Activated CD8-positive, alpha-beta memory T cell treated with anti-CD3 and anti-CD28 coated beads for 24 hours (primary cell): ENCODE data around the gene KCNF1.

Experiments used
- DNase-seq: peaks from one replicate; pipeline ENCODE4 v3.0.0-alpha.2; 2020

The KCNF1 gene

GRCh38 chr2:10905006-10905861, 6.5 kb upstream of the KCNF1 start:
- DNase-seq: no peak

DNA sequence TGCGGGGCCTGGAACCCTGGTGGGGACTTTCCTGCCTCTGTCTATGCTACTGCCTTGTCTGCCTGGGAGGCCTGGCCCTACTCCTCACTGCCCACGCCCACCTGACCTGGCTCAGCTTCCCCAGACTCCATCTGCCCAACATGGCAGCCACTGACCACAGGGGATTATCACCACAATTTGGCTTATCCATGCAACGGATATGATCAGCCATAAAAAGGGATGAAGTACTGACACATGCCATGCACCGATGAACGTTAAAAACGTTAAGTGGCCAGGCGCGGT, 5.9 kb upstream of the KCNF1 start:
- no peak for DNase-seq

- no peak for DNase-seq
Measured at GRCh38 chr2:10906926-10907625, 4.7 kb upstream of the KCNF1 start.

GRCh38 chr2:10908195-10908594, 3.5 kb upstream of the KCNF1 start:
- no peak for DNase-seq

DNA sequence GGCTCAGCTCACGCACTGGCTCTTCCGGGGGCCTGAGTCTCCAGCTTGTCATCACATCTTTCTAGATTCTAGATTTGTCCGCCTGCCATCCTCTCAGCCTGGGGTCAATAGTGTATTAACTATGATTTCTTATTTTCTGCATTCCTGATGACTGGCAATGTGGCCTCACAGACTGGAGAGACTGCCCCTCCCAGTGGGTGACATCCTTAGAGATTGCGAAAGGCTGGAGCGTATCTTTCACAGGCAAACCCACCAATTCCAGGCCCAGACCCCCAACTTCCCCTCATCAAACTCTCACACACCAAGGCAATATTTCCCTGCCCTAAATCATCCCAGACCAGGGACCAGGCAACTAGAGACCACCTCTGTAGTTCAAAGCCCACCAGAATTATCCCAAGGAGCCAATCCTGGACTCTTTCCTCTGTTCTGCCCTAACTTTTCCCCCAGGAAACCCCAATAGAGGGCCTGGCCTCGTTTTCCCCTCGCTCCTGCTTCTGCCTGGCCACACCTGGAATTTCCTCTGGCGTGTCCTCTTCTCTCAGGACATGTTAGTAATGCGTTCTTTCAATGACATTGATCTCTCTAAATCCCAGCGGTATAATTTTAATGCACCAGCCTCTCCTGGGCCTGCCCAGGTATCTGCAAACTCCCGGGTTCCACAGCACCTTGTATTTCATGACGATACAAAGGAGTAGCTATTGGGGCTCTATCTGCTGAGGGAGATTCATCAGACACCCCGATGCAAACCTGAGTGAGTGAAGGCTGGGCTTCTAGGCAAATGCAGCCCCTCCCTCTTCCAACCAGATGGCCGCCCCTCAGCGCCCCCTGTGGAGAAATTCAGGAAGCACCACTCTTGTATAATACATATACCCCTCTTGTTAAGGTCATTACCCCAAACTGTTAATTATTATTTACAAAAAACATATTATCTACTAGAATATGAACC, 2.4 kb upstream of the KCNF1 start:
- DNase-seq: no peak

- DNase-seq: no peak
Measured at GRCh38 chr2:10909996-10910341, 1.8 kb upstream of the KCNF1 start.

DNA sequence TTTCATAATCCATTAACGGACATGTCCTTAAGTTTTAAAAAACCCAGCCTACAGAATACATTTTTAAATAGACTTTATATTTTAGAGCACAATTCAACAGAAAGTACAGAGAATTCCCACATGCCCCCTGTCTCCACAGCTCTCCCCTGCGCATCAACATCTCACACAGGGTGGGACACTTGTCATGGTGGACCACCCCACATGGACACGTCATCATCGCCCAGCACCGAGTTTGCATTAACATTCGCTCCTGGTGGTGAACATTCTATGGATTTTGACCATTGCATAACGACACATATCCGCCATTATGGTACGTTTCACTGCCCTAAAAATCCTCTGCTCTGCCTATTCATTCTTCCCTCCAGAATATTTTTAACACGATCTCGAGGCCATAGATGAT, 1.1 kb upstream of the KCNF1 start:
- DNase-seq: no peak

DNA sequence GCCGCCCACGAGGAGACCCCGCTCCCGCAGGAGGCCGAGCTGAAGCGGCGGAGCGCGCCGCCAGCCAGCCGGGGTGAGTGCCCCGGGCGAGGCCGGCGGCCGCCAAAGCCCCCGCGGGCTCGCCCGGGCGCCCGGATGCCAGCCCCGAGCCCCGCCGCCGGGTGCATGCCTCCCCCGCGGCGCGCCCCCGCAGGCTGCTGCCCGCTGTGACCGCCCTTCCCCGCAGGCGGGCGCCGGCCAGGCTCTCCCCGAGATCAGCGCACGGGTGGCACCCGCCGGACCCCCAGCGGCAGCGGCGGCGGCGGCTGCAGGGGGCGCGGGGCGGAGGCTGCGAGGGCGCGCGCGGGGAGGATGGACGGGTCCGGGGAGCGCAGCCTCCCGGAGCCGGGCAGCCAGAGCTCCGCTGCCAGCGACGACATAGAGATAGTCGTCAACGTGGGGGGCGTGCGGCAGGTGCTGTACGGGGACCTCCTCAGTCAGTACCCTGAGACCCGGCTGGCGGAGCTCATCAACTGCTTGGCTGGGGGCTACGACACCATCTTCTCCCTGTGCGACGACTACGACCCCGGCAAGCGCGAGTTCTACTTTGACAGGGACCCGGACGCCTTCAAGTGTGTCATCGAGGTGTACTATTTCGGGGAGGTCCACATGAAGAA, 470 bp downstream of the KCNF1 start:
- no peak for DNase-seq

DNA sequence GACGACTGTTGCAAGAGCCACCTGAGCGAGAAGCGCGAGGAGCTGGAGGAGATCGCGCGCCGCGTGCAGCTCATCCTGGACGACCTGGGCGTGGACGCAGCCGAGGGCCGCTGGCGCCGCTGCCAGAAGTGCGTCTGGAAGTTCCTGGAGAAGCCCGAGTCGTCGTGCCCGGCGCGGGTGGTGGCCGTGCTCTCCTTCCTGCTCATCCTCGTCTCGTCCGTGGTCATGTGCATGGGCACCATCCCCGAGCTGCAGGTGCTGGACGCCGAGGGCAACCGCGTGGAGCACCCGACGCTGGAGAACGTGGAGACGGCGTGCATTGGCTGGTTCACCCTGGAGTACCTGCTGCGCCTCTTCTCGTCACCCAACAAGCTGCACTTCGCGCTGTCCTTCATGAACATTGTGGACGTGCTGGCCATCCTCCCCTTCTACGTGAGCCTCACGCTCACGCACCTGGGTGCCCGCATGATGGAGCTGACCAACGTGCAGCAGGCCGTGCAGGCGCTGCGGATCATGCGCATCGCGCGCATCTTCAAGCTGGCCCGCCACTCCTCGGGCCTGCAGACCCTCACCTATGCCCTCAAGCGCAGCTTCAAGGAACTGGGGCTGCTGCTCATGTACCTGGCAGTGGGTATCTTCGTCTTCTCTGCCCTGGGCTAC, 1.2 kb downstream of the KCNF1 start:
- DNase-seq: no peak

DNA sequence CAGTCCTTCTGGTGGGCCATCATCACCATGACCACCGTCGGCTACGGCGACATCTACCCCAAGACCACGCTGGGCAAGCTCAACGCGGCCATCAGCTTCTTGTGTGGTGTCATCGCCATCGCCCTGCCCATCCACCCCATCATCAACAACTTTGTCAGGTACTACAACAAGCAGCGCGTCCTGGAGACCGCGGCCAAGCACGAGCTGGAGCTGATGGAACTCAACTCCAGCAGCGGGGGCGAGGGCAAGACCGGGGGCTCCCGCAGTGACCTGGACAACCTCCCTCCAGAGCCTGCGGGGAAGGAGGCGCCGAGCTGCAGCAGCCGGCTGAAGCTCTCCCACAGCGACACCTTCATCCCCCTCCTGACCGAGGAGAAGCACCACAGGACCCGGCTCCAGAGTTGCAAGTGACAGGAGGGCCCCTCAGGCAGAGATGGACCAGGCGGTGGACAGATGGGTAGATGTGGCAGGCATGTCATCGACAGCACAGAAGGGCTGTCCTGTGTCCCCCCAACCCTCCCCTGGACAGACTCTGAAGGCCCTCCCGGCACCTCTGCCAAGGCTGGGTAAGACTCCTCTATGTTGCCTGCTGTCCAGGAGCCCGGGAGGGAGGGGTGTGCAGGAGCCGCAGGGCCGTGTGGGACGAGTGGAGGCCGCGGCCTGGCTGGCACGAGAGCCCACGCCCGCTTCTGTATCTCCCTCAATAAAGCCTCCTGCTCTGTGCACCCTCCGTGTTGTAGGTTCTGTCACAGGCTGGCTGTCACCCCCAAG, 2.0 kb downstream of the KCNF1 start:
- DNase-seq: no peak

- DNase-seq: no peak
Measured at GRCh38 chr2:10914272-10914693, 2.5 kb downstream of the KCNF1 start.

- no peak for DNase-seq
Measured at GRCh38 chr2:10915236-10915635, 3.5 kb downstream of the KCNF1 start.

DNA sequence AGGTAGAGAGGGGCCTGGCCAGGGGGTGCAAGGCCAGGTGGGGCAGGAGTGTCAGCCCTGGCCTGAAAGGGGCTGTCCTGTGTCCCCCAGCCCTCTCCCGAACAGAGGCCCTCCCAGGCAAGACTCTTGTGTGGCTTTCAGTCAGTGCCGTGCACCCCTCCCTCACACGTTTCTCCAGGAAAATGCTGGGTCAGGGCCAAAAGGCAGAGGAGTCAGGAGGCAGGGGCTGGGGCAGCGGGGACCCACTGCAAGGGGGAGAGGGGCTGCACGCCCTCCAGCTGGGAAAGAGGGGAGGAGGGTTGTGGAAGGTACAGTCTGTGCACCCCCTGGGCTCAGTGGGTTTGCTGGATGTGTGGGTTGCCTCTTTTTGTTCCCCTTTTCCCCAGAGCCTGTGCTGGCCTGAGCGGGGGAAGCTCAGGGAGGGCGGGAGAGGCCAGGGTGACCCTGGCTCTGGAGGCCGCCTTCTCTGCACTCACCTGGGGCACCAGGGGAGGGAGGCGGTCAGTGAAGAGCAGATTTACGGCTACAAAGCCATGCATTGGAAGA, 4.1 kb downstream of the KCNF1 start:
- no peak for DNase-seq

GRCh38 chr2:10916953-10917352, 5.2 kb downstream of the KCNF1 start:
- DNase-seq: no peak

DNA sequence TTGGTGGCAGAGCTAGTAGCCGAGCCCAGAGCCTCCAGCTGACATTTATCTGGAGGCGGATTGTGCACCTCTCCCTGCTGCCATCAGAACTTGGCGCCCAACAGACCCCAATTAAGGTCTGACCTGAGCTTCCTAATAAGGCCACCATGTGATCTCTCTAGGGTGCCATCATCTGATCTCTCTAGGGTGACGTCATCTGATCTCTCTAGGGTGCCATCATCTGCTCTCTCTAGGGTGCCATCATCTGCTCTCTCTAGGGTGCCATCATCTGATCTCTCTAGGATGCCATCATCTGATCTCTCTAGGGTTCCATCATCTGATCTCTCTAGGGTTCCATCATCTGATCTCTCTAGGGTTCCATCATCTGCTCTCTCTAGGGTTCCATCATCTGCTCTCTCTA, 6.2 kb downstream of the KCNF1 start:
- DNase-seq: no peak

DNA sequence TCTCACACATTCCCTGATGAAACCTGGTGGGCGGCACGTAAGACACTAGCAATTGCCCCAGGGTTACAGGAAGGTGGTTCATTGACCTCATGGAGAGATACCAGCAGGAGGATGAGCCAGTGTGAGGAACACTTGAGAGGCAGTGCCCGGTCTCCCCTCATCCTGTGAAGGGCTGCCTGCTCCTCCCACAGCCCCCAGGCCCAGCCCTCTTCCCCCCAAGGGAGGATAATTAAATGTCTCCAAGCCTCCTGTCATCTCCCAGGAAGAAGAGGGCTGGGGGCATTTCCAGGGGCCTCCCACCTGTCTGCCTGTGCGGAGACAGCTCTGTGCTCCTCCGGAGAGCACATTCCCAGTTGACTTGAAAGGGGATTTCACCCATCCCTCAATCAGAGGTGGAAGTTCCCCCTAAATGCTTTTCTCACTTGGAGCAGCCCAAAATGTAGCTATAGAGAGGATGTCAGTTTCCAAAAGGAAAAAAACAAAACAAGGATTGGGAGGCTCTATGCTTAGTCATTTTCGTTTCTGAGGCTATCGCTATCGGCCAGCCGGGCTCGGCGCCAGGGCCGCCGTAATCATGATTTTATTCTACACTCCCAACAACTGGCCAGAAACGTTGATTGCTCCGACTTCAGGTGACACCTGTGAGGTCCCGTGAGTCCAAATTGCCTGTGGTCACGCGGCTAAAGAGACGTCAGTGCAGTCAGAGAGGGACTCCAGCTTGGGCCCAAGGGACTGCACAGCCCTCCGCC, 7.1 kb downstream of the KCNF1 start:
- no peak for DNase-seq

DNA sequence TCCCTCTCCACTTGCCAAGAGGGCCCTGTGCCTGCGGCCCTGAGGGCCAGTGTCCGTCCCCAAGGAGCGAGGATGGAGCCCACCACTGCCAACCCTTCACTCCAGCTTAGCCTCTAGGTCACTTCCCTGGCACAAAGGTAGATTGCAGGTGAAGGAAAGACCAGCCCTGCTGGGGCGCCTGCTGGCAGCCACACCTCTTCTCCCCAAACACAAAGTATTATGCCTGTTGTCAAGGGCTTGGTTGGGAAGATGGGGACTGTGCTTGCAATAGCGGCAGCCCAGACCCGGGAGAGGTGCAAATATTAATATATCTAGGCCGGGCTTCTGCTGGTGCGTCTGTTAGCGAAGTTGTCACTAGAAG, 7.7 kb downstream of the KCNF1 start:
- DNase-seq: no peak

DNA sequence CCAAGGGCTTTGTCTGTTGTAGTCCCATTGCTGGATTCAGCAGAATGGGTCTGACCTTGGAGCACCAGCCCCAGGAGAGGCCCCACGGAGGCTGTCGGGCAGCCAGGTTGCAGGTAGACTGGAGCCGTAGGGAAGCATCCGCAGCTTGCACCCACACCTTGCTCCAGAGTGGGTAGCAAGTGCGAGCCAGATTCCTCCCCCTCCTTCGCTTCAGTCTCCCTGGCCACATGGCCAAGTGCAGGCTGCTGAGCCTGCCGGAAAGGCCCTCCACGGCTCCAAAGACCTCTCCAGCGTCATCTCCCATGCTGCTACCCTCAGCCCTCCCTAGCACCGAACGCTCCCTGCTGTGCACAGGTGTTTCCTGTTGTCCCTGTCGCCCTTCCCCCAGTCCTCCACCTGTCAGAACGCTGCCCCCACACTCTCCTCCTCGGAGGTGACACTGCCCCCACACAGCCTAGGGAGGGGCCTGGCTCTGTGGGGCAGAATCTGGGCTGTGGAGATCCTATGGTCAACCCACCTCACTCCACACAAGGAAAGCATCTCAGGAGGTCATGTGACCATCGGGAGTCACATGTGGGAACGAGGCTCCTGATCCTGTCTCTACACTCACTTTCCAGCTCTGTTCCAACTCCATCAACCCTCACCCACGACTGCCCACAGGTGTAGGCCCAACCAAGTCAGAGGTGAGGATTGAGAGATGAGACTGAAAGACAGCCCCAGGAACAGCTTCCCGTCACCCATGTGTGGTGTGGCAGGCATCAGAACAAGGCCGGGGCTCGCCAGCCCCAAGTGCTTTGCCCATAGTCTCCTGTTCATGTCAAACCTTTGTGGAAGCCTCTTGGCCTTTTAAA, 8.3 kb downstream of the KCNF1 start:
- DNase-seq: no peak

DNA sequence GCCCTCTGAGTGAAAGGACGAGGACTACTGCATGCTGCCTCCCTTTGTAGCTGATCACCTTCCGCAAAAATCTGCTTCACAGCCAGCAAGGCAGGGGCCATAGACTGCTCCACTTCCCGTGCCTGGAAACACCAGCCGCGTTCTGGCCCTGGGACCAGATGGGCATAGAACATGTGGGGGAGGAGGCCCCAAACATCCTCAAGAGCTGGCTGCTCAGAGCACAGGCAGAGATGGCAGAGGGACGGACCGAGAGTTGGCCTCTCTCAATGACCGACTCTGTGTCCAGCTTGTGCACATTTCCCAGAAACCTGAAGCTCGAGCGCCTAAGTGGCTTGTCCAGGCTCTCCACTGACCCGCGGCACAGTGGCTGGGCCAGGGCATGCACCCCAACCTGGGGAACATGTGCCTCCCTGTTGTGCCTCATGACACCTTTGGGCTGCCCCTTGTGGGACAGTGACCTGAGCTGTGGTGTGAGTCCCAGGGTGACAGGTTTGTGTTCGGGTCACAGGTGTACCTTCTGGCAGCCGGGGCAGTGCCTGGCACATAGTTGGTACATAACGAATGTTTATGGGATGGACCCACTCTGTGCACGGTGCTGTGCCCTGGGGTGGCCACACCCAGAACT, 9.1 kb downstream of the KCNF1 start:
- no peak for DNase-seq
